Mammary epithelial cell (primary cell): ENCODE data around the gene DPYSL4.

ENCODE experiments used
- EZH2 ChIP-seq: IDR thresholded peaks from 2 replicates; pipeline ENCODE4 v1.6.1; 2012; ENCODE audit warnings: low read length, inconsistent platforms, borderline replicate concordance
- TF ChIP-seq, protein P1 (sequence below), 2 donors: IDR thresholded peaks in 1 of 2; conservative IDR thresholded peaks in 1 of 2; 2 replicates each; pipeline ENCODE4 v1.5.1; 2011 to 2012; ENCODE audit warnings: inconsistent platforms in 2 of 2, low read length in 2 of 2, mild to moderate bottlenecking in 2 of 2, control low read depth in 1 of 2, low read depth in 1 of 2; ENCODE audit not compliant: insufficient read depth in 1 of 2; ENCODE audit errors: extremely low read depth in 1 of 2

DNA sequence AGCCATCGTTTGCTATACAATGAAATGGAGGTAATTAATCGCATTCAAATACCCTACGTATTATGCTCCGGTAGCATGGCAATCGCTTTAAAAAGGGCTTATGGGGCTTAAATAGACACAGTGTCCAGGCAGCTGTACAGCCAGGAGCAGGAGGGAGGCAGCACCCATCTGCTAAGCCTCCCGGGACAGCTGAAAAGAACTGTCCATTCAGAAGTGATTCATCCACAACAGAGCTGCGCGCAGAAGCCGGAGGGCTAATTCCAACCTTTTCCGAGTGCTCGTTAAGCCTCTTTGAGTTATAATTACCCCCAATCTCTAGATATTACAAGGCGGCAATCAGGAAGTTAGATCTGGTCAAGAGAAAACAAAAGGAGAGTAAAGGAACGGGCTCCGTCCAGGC, 58.3 kb downstream of the DPYSL4 start:
- TF ChIP-seq, protein P1, sequence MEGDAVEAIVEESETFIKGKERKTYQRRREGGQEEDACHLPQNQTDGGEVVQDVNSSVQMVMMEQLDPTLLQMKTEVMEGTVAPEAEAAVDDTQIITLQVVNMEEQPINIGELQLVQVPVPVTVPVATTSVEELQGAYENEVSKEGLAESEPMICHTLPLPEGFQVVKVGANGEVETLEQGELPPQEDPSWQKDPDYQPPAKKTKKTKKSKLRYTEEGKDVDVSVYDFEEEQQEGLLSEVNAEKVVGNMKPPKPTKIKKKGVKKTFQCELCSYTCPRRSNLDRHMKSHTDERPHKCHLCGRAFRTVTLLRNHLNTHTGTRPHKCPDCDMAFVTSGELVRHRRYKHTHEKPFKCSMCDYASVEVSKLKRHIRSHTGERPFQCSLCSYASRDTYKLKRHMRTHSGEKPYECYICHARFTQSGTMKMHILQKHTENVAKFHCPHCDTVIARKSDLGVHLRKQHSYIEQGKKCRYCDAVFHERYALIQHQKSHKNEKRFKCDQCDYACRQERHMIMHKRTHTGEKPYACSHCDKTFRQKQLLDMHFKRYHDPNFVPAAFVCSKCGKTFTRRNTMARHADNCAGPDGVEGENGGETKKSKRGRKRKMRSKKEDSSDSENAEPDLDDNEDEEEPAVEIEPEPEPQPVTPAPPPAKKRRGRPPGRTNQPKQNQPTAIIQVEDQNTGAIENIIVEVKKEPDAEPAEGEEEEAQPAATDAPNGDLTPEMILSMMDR (conservative IDR thresholded peaks at IDR 0.05 in 1 of 2, IDR thresholded peaks at IDR 0.05 in 1 of 2; ENCODE audit: extremely low read depth in 1 of 2, insufficient read depth in 1 of 2, low read depth in 1 of 2, low read length in 2 of 2) = no peak
- TF ChIP-seq EZH2 = no peak
